Sigmoid colon (tissue), 4 donors: Measurements from ENCODE around the gene GNAI3.

Source experiments
- POLR2A ChIP-seq, 2 donors: fragments of 450-650 bp; IDR thresholded peaks; one replicate each; pipeline ENCODE4 v1.6.1; 2016; ENCODE audit warnings: antibody characterized with exemption in 2 of 2, mild to moderate bottlenecking in 2 of 2, moderate library complexity in 2 of 2
- POLR2AphosphoS5 ChIP-seq, 4 donors: sonication (generic); formaldehyde crosslinking; IDR thresholded peaks; one replicate each; pipeline ENCODE4 v1.6.1; 2017; ENCODE audit warnings: antibody characterized with exemption in 4 of 4
- TF ChIP-seq, protein P1 (sequence below), 4 experiments: fragments of 450-650 bp in 3 of 4; fragments of 200-600 bp in 1 of 4; IDR thresholded peaks; one replicate each; pipeline ENCODE4 v1.5.1; 2016 to 2019; ENCODE audit warnings: antibody characterized with exemption in 4 of 4, mild to moderate bottlenecking in 3 of 4, moderate library complexity in 2 of 4

DNA sequence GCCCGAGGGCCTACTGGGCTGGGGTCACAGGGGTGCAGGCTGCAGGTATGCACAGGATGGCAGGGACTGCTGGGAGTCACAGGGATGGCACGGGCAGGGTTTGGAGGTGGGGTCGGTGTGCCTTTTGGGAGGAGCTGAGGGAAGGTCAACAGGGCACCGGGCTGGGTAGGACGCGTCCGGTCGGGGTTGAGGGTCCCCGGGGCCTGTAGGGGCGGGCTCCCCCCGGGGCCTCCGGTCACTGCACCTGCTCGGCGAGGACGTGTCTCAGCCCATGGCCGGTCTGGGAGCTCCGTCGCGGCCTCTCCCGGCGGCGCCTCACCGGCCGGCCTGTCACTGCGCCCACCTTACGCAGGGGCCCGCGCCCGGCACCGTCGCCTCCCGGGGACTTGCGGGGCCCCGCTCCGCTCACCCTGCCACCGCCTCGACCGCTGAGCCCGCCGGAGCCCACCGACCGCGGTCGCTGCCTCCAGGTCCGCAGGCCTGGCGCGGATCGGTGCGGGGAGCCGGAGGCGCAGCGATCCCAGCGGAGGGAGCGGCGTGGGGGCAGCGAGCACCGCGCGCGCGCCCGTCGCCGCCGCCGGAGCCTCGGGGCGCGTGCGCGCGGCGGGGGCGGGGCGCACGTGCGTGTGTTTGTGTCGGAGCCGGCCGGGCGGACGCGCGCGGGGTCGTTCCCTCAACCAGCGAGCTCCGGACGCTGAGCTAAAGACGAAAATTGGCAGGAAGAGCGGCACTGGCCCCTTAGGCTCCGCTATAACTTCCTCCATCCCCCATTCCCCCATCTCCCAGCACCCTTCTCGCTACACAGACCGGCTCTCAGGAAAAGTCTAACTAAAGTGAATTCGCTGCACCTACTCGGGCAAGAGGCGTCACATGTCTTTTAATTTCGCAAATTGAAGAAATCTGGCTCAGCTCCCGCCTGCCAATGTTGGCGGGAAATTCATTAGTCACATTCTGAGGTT lies 39.0 kb upstream of the GNAI3 start, which contains the start of gene AMIGO1:
- TF ChIP-seq, protein P1, sequence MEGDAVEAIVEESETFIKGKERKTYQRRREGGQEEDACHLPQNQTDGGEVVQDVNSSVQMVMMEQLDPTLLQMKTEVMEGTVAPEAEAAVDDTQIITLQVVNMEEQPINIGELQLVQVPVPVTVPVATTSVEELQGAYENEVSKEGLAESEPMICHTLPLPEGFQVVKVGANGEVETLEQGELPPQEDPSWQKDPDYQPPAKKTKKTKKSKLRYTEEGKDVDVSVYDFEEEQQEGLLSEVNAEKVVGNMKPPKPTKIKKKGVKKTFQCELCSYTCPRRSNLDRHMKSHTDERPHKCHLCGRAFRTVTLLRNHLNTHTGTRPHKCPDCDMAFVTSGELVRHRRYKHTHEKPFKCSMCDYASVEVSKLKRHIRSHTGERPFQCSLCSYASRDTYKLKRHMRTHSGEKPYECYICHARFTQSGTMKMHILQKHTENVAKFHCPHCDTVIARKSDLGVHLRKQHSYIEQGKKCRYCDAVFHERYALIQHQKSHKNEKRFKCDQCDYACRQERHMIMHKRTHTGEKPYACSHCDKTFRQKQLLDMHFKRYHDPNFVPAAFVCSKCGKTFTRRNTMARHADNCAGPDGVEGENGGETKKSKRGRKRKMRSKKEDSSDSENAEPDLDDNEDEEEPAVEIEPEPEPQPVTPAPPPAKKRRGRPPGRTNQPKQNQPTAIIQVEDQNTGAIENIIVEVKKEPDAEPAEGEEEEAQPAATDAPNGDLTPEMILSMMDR (IDR thresholded peaks at IDR 0.05): no peak
- TF ChIP-seq POLR2AphosphoS5 (IDR thresholded peaks at IDR 0.05) (no peak), POLR2A (IDR thresholded peaks at IDR 0.05) (no peak)
